SIG-M5 treated with dmso at 0.1 percent for 504 hours (cell line): ENCODE measurements around the gene NUP58.
"Not testable (repeated sequence)": the region's sequence is repeated elsewhere in the genome, so short reads cannot be mapped to it uniquely, and the experiment has no call there.

ENCODE experiments used
- DNase-seq: peaks from one replicate; lab custom pipeline; 2025; ENCODE audit not compliant: unreplicated experiment; lab: John Stamatoyannopoulos, UW

NUP58 gene

DNA sequence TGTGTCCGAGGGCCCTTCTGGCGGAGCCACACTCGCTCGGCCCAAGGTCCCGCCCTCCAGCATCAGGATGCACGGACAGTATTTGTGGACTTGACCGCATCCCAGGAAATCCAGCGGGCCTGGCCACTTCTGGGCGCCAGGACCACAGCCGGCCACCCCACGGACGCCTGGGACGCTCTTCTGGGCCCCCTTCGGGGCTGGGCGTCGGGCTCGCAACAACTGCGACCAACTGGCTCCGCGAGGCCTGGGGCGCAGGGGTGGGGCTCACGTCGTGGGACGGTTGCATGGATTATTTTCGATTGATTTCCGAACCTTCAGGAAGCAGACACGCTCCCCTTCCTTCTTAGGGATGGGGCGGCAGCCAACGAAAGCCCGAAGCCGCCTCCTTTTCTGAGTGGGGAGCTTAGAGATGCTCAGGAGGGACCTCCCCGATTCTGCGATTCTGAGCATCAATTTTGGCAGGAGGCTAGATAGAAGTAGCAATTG is 521 bp upstream of the NUP58 start:
- no peak for DNase-seq

DNA sequence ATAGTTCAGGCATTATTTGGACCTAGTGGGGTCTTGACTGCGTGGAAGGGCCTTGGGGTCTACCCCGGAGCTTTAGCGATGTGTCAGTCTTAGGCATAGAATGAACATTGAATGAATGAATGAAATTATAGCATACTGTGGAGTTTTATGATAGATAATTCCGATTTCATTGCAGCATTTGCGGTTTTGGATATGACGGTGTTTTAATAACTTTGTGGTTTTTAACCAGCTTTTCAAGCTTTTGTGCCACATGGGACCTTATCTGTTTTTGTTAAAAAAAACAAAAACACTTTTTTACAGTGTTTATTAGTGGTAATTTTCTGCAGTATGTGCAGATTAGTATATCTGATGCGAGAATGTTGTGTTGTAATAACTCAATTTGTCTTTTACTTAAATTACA is 696 bp downstream of the NUP58 start:
- DNase-seq: no peak

DNA sequence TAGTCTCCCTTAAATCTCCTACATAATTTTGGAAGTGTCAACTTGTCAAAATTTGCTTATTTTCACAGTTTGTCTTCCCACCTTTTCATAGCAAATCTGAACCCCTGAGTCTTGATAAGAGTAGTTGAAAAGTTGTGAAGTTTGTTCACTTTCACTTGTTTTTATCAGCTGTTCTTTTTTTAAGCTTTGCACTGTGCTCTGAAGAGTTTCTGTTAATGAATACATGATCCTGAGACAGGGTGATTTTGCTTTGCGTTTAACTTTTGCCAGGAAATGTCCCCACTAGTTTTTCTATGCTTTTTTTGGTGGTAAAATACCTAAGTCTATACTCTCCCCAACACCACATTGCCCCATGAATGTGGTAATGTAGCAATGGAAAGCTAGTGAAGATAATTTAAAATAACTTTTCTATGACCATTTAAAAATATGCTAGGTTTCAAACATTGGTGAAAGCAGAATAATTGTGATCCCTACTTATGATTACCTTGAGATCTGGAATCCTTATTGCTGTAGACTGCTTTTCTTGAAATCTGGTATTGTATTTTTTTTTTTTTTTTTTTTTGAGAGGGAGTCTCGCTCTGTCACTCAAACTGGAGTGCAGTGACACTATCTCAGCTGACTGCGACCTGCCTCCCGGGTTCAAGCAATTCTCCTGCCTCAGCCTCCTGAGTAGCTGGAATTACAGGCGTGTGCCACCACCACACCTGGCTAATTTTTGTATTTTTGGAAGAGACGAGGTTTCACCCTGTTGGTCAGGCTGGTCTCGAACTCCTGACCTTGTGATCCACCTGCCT is 5.4 kb downstream of the NUP58 start:
- DNase-seq: no peak

DNA sequence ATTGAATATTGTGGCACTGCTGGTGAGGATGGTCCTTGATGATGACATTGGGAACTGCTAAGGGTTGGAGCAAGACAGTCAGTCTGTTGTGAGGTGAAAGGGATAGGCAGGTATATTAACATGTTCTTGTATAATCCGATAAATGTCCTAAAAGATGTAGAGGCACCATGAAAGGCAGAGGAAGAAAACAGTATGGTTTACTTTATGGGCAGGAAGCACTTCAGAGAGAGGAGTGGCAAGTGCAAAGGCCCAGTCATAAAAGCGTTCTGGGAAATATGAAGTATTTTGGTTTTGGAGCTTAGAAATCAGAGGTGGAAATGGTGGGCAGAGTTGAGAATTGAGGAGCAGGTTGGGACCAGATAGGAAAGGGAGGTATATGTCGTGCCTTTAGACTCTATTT is 9.5 kb downstream of the NUP58 start:
- DNase-seq: no peak

DNA sequence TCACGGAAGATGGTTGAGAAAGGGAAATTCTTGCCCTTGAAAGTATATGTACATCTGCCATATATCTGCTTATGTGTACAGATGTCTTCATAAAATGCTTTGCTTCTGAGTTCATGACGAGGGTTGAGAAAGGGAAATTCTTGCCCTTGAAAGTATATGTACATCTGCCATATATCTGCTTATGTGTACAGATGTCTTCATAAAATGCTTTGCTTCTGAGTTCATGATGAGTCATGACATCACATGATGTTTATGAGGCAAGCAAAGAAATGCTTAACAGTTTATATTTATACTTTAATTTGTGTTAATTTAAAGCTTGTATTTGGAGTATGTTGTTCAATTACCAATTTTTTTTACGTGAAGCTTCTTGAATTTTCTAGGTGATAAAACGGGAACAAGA is 17.5 kb downstream of the NUP58 start:
- DNase-seq: not testable (repeated sequence)

DNA sequence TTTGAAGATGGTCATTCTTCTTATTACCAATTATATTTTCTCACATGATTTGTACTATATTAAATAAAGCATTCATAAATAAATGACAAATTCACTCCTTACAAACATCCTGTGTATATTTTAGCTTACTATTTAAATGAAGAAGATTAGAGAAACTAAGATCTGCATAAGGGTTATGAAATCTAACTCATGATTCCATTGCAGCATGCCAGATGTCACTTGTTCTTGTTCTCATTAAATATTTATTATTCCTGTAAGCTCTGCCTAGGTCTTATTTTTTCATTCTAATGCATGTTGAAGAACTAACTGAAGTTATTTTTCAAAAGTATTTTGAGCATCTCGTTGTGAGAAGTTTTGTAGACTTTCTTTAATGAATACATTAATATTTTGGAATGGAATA is 18.3 kb downstream of the NUP58 start:
- DNase-seq: no peak

DNA sequence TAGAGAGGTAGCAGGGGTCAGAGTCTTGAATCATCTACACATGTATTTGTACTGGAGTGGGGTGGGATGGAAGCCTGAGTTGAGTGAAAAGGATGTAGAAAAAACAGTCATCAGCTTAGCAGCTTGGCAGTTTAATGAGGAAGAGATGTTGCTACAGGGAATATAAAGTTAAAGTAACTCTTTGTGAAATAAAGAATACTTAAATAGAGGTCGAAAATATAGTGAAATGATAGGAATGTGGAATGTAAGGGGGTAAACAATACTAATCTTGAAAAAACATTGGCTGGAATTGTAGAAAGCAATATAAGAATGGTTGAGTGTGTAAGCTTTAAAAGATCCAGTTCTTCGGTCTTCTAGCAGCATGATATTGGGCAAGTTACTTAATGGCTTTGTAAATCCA is 22.7 kb downstream of the NUP58 start:
- DNase-seq: no peak

DNA sequence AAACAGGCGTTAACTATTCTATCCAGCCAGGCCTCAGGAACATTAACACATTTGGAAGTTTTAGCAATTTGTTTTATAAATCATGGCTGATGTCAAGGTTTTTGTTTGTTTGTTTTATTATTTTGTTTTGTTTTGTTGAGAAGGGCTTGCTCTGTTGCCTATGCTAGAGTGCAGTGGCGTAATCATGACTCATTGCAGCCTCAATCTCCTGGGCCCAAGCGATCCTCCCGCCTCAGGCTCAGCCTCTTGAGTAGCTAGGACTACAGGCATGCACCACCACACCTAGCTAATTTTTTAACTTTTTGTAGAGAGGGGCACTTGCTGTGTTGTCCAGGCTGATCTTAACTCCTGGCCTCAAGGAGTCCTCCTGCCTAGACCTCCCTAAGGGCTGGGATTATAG is 28.3 kb downstream of the NUP58 start:
- peak; percentile 11 for DNase-seq

DNA sequence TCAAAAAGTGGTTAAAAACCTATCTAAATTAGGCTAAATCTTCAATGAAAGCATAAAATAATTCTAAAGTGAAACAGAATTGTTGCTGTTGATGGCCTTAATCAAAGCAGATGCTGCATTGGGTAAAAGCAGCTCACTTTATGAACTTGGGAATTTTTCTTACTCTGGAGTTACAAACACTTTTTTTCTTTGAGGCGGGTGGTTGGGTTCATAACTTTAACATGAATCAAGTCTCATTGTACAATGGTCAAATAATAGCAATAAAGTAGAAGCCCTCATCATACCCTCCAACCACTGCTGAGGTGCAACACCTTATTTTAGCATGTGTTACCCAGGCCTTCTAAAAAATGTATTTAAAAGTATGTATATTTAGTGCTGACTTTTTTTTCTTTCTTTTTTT is 29.1 kb downstream of the NUP58 start:
- DNase-seq: no peak

DNA sequence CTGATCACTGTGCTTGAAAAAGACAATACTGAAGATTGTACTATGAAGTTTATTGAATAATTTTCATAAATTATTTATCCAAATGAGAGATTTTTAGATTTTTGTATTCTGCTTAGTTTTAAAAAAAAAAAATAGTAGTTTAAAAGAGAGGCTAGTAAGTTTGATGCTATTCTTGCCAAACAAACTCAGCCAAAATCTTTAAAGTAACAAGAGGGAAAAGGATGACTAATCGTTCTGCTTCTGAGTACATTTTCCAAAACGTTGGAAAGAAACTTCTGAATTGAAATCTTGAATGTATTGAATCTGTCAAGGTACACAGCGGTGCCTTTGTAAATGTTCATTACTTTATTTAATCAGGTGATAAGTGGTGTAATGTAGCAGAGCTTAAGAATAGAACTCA is 34.4 kb downstream of the NUP58 start:
- DNase-seq: no peak

DNA sequence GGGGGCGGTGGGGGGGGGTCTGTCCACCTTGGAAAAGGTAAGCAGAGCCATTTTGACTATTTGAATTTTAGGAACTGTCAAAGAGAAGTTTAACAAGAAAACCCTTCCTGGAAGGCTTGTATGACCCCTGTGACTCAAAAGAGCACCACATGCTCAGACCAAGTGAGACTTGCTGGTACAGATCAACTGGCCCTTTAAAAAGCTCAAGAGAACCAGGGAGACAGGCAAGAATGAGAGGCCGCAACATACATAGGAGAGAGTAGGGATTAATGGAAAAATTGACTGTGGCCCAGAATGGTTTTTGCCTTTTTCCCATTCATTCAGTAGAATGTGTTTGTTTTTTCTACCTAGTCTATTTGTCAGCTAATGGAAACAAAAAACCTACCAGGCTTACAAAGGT is 44.2 kb downstream of the NUP58 start:
- no peak for DNase-seq

DNA sequence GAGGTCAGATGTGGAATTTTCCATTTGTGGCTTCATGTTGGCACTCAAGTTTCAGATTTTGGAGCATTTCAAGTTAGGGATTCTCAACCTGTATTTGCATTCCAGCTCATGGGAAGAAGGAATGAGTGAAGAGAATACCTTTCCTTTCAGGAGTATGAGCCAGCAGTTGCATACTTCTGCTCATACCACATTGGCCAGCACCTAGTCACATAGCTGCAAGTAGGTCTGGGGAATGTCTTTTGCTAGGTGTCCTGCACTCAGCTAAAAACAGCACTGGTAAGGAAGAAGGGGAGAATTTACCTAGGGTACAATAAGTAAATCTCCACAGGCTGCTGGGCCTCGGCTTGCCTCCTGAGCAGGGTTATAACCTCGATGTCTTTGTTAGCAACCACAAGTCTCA is 45.7 kb downstream of the NUP58 start:
- no peak for DNase-seq

DNA sequence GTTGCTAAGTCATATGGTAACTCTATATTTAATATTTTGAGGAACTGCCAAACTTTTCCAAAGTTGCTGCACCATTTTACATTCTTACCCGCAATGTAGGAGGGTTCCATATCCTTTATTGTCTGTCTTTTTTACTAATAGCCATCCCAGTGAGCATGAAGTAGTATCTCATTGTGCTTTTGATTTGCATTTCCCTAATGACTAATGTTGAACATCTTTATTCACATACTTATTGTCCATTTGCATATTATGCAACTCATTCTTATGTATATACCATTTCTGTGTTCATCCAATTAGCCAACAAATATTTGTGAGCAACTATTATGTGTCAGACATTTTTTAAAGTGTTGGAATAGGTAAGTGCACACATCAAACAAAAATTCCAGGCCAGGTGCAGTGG is 50.0 kb downstream of the NUP58 start:
- no peak for DNase-seq

DNA sequence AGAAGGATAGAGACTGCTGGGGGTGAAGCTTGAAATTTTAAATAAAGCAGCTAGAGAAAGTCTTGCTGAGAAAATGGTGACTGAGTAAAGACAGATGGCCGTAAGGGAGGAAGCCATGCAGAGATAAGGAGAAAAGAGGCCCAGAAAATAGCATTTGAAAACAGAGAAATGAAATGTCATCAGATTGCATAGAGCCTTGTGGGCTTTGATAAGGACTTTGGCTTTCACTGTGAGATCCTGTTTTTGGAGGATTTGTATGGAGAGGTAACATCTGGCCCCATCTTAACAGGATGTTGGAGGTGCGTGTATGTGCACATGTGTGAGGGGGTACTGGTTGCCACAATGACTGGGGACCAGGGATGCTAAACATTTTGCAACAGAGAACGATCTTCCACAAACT is 50.8 kb downstream of the NUP58 start:
- DNase-seq: no peak

DNA sequence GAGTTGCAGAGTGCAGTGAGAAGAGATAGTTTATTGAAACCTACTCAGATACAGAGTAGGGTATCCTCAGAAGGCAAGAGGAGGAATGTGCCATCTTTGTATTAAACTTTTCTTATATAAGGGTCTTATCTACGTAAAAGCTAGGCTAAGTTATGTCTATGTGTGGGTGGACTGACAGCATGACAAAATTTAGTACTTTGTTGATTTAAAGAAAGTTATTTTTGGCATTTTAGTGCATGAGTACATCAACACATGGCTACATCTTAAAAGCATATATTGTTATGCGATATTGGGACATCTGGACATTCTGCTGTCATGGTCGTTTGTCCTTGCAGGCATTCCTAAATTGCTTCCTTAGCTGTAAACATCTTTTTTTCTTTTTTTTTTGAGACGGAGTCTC is 51.4 kb downstream of the NUP58 start:
- DNase-seq: no peak

DNA sequence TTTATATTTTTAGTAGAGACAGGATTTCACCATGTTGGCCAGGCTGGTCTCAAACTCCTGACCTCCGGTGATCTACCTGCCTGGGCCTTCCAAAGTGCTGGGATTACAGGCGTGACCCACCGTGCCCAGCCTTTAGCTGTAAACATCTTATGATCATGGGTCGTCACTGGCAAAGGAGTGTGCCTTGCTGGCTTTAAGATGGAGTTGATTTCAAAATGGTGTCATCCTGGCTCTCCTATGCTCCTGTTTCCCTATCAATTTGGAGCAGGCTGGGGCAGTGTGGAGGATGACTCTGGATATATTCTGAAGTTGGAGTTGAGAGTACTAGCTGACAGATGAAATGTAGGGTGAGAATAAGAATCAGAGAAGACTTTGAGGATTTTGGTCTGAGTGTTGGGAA is 51.9 kb downstream of the NUP58 start:
- DNase-seq: no peak

DNA sequence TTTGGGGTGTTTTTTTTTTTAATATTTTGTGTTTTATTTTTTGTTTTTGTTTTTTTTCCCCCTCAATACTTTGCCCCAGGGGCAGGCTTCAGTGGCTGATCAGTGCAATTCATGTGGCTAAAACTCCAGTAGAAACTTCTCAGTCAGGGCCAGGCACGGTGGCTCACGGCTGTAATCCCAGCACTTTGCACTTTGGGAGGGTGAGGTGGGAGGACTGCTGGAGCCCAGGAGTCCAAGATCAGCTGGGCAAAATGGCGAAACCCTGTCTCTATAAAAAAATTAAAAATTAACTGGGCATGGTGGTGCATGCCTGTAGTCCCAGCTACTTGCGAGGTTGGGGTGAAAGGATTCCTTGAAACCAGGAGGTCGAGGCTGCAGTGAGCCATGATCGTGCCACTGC is 53.0 kb downstream of the NUP58 start:
- DNase-seq: no peak

DNA sequence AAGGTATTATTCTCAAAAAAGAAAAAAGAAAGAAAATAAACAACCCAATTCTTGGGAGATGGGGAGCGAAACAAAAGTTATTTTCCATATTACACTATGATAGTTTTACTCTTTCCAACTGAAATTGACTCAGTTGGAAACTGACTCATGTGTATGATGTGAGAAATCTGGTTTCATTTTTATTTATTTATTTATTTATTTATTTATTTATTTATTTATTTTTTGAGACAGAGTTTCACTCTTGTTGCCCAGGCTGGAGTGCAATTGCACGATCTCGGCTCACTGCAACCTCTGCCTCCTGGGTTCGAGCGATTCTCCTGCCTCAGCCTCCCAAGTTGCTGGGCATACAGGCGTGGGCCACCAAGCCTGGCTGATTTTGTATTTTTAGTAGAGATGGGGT is 59.0 kb downstream of the NUP58 start:
- DNase-seq: not testable (repeated sequence)

DNA sequence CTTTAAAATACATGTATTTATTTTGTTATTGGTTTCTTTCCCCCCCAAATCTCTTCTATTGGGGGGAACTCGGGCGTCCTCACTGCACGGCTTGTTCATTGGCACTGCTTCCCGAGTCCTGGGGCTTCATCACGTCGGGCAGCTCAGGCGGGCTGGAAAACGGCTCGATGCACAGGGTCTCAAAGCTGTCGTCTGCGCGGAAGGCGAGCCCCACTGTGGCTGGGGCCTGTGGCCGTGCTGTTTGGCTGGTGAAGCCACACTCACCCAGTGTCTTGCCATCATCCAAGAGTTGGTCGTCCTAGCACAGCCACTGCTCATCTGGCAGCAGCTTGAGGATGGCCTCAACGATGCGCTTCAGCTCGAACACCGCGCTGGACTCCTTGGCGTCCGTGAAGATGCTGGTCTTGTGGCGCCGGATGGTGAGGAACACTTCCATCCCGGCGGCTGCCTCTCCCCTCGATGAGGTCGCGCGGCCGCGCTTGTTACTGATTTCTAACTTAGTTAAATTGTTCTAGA is 64.4 kb downstream of the NUP58 start:
- no peak for DNase-seq

DNA sequence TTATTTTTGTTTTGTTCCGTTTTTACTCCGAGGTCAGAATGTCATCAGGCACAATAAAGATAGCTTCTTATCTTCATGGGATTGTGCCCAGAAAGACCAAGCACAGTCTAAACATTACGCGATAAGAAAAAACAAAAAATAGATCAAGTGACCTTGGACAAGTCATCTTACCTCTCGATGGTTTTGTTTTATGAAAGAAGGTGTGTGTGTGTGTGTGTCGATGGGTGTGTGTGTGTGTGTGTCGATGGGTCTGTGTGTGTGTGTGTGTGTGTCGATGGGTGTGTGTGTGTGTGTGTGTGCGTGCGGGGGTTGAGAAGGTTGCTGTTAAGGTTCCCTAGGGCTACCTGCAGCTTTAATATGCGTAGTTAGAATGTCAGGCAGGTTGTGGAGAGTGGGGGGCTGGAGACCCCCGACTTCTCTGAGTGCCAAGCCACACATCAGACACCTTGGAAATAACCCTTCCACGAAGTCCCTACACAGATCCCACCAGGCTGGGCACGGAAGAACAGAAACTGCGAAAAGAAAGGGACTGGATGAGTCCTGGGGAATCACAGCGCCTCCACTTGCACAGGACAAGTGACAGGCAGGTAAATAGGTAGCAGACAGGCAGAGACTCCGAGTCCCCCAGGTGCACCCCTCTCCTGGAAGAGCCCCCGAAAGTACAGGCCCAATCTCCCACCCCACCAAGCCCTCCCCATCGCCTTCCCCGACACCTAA is 69.9 kb downstream of the NUP58 start:
- DNase-seq: no peak

DNA sequence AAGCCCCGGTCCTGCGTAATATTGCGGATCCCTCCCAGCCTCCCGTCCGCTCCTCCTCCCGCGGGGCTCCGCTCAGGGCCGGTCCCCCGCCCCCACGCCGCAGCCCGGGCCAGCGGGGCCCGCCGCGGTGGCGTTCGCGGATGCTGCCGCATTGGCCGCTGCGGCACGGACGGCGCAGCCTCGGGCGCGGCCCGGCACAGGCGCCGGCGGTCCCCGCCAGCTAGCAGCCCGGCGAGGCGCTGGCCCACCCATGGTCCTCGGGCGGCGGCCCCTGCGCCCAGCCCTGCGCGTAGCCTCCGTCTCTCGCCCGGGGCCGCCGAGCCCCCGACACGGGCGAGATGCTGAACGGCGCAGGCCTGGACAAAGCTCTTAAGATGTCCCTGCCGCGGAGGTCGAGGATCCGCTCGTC is 70.5 kb downstream of the NUP58 start, which contains the start of gene ATP8A2:
Gene ATP8A2, plus strand, starts transcription at position 100 of the 409 bp plus-strand sequence. Its CDS starts 239 bp downstream, at position 339.
- DNase-seq: no peak
